NCI-H460 (cell line): Measurements from ENCODE around the gene DERA. TPM values are rescaled to one million over a fixed set of nuclear protein-coding genes. Genes with fewer than 3 reads are reported as not detected.
"Not testable (repeated sequence)": the region's sequence is repeated elsewhere in the genome, so short reads cannot be mapped to it uniquely, and the experiment has no call there.

Experiments
- DNase-seq: peaks from one replicate; pipeline ENCODE4 v3.0.0-alpha.2; 2016; ENCODE audit warnings: low read depth; ENCODE audit errors: extremely low read depth
- total RNA-seq: library from RNA; depleted of rRNA; stranded (reverse); fragments of >200 nt; shearing (Covaris generic); gene quantifications from 2 replicates; pipeline ENCODE4 v1.2.3, GENCODE V29; 2014

Gene DERA
- total RNA-seq, 1 experiment from 2014 or later: 53.8 TPM

DNA sequence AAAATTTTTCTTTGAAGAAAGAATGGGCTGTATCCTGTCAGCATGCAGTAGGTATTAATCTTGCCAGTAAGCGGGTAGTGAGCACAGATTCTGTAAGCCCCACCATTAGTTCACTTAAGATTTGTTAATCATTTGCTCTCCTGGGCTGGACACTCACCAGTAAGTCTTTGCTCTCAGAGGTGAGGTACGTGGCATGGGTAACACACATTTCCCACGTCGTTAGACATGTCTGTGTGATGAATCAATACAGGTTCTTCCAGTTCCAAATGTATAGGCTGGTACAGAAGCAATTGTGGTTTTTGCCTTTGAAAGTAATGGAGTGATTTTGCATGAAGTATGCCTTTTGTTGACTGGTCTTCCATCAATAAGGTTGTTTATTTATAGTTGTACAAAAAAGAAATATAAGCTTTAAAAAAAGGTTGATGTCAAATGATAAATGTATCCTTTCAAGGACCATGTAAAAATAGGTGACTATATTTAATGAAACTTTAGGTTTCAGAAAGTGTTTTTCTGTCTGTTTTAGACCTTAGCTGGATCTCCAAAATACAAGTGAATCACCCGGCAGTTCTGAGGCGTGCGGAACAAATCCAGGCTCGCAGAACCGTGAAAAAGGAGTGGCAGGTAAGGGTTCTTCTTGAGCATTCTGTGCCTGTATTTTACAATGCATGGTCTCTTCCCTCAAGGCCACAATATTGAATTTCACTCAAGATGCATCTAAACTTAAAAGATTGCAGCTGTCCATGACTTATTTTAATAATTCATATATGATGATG is 45.5 kb downstream of the DERA start:
- DNase-seq: no peak

DNA sequence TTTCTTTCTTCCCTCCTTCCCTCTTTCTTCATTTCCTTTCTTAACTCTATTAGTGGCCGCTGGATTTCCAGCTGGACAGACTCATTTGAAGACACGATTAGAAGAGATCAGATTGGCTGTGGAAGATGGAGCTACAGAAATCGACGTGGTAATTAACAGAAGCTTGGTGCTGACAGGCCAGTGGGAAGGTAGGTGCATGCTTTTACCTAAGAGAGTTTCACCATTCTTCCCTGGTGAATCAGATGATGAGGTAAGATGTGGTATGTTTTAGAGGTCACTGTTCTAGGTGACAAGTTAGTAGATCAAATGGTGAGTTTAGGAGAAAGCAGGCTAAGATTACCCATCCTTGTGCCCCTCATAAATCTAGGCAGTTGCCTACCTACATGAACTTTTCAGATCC is 51.6 kb downstream of the DERA start:
- DNase-seq: no peak

DNA sequence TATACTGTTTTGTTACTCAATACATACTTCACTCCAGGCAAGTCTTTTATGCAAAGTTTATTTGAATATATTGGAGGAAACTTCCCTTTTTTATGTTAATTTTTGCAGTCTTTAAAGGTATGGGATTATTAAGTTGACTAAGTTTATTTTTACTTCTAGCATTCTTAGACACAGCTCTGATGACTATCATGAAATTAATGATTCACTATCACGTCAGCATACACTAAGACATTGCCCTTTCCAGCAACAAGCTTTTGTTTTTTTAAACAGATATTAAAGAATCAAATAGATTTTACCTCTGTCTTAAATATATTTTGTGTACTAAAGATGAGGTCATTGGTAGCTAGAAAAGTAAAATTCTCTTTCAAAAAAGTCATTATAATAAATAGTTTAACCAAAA is 52.1 kb downstream of the DERA start:
- DNase-seq: no peak

DNA sequence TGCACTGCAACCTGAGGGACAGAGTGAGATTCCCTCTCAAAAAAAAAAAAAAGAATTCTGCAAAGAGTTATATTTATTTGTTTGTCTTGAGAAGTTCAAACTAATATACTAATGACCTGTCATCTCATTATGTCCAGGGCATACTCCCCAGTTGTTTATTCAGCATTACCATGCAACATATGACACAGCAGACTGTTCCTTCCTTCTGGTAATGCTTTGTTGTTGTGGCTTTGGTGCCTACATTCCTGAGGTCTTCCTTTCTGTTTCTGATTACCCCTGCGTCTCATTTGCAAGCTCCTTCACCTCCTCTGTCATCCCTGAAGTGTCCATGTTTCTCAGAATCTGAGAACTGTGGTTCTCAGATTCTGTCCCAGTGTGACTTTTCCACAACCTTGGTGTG is 55.3 kb downstream of the DERA start:
- DNase-seq: no peak

DNA sequence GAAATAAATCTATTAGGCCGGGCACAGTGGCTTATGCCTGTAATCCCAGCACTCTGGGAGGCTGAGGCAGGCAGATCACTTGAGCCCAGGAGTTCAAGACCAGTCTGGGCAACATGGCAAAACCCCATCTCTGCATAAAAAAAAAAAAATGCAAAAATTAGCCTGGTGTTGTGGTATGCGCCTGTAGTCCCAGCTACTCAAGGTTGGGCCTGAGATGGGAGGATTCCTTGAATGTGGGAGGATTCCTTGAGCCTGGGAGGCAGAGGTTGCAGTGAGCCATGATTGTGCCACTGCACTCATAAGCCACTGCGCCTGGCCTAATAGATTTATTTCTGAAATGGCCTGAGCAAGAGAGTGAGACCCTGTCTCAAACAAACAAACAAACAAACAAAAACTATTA is 55.9 kb downstream of the DERA start:
- not testable (repeated sequence) for DNase-seq

DNA sequence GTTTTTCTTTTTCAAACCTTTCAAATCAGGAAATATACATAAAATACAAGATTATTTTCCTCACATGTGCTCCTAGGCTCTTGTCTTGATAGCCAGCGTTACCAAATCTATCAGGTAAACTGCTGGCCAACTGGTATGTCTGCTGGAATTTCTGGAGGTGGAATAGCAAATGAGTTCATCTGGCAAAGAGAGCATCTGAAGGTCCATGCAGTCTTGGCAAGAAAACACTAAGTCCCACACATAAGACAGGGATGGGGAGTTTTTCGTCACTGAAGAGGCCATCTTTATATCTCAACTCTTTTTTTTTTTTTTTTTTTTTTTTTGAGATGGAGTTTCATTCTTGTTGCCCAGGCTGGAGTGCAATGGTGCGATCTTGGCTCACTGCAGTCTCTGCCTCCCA is 60.1 kb downstream of the DERA start:
- no peak for DNase-seq

DNA sequence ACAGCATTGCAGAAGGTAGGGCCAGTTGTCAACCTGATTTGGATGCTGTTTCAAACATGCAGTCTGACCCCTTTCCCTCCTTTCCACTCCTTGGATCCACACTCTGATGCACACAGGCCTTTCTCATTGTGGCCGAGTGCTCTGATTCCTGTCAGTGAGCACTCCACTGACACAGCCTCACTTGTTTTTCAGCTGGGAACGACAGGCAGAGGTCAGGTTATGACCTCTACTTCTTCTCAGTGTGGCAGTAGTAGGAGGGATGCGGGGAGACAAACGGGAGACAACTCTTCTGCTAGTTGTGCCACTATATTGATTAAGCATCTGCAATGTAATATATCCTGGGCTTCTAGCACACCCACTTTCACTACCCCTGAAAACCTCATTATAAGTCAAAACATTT is 61.8 kb downstream of the DERA start:
- no peak for DNase-seq

DNA sequence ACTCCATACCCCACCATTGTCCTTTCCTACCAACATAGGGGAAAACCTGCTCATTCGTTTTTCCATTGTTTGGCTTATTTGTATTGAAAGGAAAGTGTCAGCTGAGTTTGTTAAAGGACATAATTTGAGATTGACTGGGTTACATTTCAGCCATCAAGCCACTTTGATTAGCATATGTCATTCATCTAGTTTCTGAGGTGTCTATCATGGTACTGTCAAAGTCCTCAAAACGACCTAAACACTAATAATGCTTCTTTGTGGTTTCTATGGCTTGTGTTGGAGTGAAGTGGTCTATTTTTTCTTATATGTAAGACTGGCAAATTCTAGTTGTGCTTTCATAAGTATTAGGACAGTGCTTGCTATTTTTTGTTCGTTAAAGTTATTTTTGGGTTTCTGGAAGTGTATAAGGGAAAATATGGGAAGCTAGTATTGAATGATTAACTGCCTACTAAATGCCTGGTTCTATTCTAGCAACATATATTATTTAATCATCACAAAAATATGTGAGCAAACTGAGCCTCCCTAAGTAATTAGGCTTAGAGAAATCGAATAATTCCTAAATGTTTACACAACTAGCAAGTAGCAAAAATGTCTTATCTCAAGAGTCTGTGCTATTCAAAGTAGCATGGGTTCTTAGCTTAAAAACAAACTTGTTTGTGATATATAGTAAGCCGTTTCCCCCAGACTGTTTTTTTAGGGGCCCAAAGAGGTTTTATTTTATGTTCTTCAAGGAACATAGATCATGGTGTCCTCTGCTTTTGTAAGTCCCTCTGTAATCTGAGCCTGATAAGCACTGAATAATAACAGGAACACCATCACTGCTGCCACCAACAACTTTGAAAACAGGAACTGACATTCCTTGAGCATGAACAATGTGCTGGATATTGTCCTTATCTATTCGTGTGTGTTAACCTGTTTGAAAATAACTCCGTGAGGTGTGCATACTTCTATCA is 67.1 kb downstream of the DERA start:
- no peak for DNase-seq

DNA sequence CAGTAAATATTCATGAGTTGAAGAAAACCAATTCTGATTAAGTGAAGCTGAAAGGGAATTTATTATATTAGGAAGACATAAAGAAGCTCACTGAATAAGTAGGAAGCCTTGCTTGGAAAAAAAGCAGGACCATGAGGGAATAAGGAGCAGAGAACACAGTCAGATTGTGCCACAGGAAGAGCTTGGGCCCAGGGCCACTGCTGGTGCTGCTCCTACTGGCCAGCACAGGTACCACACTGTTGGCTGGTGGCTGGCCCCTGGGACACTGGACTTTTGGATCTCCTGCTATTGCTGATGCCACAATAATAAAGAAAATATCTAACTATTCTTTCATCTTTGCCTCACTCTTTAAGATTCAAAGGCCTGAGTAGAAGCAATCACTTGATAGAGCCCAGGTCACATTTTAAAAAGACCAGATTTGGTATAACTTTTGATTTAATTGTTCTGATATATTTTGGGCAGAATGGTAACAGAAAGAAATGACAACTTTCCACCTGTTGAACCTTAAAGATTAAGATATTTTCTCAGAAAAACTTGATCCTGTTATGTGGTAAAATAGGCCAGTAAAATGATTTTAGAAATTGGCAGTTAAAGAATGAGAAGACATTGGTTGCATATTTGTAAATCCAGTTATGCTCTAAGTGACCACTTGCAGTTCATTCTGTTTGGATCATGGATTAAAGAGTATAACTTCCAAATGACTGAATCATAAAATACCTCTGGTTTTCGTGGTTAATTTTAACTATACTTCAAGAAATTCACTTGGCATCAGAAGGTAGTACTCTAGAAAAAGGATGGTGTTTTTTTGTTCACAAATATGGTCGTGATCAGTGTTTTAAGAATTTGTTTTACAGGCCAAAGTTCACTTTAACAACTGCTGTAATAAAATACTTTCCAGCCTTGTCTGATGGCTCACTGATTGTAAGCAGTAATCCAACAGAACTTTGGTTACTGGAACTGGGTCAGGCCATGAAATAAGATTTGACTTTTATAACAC is 68.3 kb downstream of the DERA start:
- DNase-seq: peak; percentile 6

DNA sequence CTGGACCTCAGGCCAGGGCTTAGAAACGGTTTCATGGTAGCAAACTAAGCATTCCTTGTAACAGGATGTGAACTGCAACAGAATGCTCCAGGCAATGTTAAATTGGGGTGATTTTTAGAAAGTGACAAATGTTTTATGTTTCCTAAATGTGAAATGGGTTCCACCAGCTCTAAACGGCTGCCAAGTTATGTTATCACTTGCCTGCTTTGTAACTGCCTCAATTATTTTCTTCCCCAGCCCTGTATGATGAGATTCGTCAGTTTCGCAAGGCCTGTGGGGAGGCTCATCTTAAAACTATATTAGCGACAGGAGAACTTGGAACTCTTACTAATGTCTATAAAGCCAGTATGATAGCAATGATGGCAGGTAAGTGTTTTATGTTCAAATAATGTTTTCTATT is 70.9 kb downstream of the DERA start:
- DNase-seq: no peak

DNA sequence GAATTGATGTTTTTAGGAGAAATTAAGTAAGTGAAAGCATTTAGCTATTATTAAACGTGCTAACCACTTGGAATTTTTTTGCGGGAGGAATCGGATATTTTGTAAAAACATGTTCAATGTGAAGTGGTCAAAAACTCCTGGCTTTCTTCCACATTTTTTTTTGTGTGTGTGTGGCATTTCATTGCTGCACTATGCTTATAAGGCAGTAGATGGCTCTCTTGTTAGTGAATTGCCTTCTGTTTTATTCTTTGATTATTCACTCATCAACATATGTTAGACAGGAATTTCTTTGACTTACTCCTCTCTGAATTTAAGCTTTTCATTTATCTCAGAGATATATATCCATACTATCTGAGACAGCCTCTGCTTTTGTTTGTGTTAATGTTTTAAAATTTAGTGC is 71.3 kb downstream of the DERA start:
- no peak for DNase-seq

DNA sequence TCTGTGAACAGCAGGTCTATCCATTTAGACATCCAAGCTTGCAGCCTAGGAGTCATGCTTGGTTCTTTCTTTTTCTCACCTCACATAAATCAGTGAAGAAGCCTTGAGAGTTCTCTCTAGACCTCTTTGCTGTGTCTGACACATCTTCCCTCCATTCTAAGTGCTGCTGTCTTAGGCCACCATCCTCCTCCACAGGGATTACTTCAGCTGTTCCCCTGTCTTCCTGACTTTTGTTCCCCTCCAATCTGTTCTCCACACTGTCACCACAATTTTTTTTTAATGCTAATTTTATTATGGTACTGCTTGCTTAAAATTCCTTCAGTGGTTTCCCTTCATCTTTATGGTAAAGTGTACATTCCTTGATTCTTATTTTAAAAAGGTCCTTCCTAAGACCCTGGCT is 71.8 kb downstream of the DERA start:
- no peak for DNase-seq

DNA sequence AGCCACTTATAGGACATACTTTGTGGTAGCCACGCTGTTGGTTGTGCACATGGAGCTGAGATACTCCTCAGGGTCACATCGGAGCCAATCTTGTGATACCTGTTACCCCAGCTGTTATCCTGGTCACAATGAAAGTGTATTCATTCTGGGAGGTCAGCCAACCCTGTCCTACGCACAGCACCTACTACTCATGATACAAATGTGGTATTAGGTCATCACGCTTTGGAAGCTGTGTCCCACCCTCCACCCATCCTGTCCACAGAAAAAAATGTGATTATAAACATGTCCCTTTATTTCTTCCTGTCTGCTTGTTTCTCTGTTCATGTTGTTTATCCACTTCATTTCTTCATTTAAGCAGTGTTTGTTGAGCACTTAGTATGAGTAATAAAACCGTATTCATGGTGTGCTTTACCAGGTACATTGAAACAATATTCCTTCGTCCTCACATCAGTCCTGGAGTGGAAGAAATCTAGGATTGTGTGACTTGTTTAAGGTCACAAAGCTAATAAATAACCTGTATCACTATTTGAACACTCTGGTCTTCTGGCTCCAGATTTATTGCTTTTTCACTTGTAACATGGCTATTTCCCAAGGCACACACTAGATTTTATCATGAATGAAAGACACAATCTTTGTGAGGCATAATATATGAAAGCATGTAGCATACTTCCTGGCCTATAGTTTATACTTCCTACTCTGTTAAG is 73.1 kb downstream of the DERA start:
- DNase-seq: no peak

DNA sequence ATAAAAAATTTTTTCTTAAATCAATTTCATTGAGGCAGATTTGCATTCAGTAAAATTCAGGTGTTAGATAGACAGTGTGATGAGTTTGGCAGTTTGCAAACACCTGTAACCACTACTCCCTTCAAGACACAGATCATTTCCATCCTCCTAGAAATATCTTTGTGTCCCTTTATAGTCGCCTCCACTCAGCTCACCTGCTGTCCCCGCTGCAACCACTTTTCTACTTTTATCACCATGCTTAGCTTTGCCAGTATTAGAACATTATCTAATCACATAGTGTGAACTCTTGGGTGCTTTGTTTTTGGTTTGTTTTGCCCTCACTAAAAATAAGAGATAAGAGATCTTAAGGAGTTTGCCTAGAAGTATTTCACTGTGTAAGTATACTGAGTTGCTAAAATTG is 73.8 kb downstream of the DERA start:
- DNase-seq: no peak

DNA sequence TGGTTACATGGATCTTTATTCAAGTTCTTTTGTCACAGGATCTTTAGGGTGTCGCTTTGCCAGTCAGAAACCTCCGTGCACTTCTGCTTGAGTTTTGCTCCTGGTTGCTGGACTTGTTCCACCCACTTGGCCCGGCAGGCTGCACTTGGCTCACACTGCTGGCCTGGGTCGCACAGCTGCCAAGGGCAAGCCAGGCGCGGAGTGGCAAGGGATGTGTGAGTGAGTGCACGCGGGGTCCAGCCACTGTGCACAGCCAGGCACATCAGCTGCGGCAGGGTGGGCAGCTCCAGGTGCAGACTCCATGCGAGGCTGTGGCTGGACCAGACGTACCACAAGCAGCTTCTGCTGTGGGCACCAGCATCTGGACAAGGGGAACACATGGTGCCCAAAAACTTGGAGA is 76.6 kb downstream of the DERA start:
- DNase-seq: no peak

DNA sequence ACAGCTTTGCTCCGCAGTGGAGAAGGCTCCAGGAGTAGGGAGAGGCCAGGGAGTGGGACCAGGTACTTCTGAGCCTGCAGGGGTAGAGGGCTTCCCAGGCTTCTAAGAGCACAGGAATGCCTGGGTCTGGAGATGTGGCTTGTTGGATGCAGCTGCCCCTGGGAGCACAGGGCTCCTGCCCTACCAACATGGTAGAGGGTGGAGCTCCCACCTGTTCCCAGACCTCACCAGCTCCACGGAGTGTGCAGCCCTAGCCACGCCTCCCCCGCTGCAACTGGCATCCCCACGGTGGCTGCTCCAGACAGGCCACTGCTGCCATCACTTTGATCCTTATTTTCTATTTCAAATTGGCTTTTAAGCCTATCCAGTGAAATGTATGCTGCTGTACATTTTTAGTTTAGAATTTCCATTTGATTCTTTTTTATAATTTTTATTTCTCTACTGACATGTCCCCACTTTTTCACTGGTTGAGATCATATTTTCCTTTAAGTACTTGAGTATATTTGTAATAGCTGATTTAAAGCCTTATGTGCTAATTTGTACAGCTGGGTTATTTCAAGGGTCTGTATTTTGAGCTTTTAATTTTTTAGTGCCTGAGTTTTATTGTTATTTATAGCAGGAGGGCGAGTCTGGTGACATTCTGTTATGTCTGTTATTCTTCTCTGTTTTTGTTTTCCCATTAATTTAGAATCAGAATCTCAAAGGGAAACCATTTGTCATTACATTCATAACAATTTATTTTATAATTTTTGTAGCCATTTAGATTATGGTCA is 78.0 kb downstream of the DERA start:
- DNase-seq: no peak

DNA sequence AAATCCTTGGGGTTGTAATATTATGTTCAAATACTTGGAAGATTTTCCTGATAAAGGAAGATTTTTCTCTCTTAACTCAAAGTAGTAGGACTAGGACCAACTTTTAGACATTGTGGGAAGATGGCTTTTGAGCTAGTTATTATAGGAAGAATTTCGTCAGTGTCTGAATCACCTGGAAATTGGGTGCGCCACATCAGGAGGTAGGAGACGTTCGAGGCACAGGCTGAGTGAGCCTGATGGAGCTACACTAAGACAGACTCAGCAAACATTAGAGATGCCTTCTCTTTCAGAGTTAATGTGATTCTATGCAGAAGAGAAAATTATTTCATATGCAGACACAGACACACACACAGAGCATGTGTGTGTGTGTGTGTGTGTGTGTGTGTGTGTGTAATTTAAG is 84.7 kb downstream of the DERA start:
- DNase-seq: no peak

DNA sequence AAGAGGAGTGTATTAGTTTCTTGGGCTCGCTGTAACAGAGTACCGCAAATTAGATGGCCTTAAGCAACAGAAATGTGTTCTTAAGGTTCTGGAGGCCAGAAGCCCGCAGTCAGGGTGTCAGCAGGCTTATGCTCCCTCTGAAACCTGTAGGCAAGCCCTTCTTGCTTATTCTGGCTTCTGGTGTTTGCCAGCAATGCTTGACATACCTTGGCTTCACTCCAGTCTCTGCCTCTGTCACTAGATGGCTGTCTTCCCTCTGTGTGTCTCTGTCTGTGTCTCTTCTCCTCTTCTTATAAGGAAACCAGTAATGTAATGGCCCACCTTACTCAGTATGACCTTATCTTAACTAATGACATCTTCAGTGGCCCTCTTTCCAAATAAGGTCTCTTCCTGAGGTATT is 85.1 kb downstream of the DERA start:
- no peak for DNase-seq

DNA sequence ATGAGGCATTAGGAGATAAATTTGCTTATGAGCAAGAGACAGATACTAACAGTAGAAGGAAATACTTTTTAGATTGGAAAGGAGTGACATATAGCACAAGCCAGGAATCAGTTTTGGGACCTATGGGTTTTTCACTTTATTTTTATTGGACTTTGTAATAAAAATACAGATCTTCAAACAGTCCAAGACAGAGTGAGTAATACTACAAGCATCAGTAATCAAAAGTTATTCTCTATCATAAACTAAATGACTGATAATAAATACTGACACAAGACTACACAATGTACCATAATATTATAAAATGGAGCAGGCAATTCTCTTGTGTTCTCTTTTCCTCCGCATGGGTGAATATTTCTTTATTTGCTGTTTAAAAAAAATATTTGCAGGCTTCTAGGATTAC is 85.8 kb downstream of the DERA start:
- DNase-seq: no peak
